Activated T-cell treated with anti-CD3 and anti-CD28 coated beads, Interleukin-2, amount 50 U/mL, for 72 hours (primary cell): ENCODE measurements around the gene IQCK. TPM values are rescaled to one million over a fixed set of nuclear protein-coding genes. Genes with fewer than 3 reads are reported as not detected.

Experiments
- ATAC-seq, 2 donors: fragments of 150-1000 bp; cut with Tn5 transposase; replicated peaks in 1 of 2; 2 replicates each; pipeline ENCODE4 v1.10.0; 2021; ENCODE audit warnings: moderate library complexity in 2 of 2, mild to moderate bottlenecking in 1 of 2
- DNase-seq, 2 donors: peaks; one replicate each; pipeline ENCODE4 v3.0.0; 2021 to 2022; ENCODE audit warnings: mixed read lengths in 1 of 2
- H3K27ac Mint-ChIP-seq: one replicate; pipeline ENCODE4 v1.8.0; 2022; ENCODE audit warnings: mild to moderate bottlenecking, moderate library complexity, mixed read lengths
- H3K27me3 Mint-ChIP-seq: one replicate; pipeline ENCODE4 v1.8.0; 2022; ENCODE audit warnings: low read depth, mixed read lengths
- H3K36me3 Mint-ChIP-seq, 2 donors: one replicate each; pipeline ENCODE4 v1.8.0; 2022; ENCODE audit warnings: mixed read lengths in 2 of 2, mild to moderate bottlenecking in 1 of 2; ENCODE audit not compliant: insufficient read depth in 2 of 2
- H3K4me1 Mint-ChIP-seq: one replicate; pipeline ENCODE4 v1.8.0; 2022; ENCODE audit warnings: low read depth, mixed read lengths
- H3K4me3 Mint-ChIP-seq, 2 donors: one replicate each; pipeline ENCODE4 v1.8.0; 2022; ENCODE audit warnings: mild to moderate bottlenecking in 2 of 2, mixed read lengths in 2 of 2, moderate library complexity in 2 of 2
- H3K9me3 Mint-ChIP-seq, 2 donors: one replicate each; pipeline ENCODE4 v1.8.0; 2022; ENCODE audit warnings: mixed read lengths in 2 of 2
- total RNA-seq, 2 donors: library from RNA; stranded (reverse); gene quantifications; one replicate each; pipeline ENCODE4 v1.2.3, GENCODE V29; 2022

IQCK gene
- total RNA-seq, 2 donors from 2014 or later, result 3.7 to 3.8 TPM

DNA sequence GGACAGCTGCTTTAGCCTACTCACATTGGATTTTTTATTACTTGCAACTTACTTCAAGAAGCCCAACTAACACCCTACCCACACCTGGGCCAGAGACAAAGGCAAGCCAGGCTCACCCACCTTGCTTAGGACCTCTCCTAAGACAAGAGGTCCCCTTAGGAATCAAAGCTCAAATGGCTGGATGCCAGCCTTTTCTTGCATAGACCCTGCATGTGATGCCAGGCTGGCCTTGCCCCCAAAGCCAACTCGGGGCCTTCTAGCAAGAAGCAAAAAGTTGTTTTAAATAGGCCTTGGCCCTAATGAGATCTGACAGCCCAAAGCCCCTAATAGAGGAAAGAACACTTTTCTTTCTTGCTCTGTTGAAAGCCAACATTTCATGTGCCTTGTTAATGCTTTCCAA is 145.9 kb downstream of the IQCK start:
- Mint-ChIP-seq H3K4me3 (no peak overlapping the region), H3K27ac (no peak overlapping the region), H3K4me1 (no peaks in the 10 kb centered on the region), H3K27me3 (no peaks in the 10 kb centered on the region), H3K36me3 (no peaks in the 10 kb centered on the region), H3K9me3 (no peaks in the 10 kb centered on the region)
- ATAC-seq (no peak), DNase-seq (no peak)

DNA sequence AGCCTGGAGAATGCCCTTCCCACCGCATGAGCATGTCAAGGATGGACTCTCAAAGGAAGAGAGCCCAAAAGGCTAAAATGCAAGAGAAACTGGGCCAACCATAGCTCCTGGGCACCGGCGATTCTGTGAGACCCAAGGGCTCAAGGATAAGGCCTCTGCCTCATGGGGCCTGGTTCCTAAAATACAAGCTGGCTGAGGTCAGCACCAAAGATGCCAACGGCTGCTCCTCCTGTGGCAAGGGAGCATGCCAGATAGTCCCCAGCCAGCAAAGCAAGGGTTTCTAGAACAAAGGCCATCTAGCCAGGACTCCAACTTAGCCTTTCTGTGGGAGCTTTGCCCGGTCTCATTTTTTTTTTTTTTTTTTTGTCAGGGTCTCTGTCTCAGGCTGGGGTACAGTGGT is 146.5 kb downstream of the IQCK start:
- no peaks in the 10 kb centered on the region for H3K27me3 Mint-ChIP-seq
- no peaks in the 10 kb centered on the region for H3K36me3 Mint-ChIP-seq
- no peak overlapping the region for H3K27ac Mint-ChIP-seq
- no peaks in the 10 kb centered on the region for H3K4me1 Mint-ChIP-seq
- no peaks in the 10 kb centered on the region for H3K9me3 Mint-ChIP-seq
- DNase-seq, result no peak
- ATAC-seq, result no peak
- H3K4me3 Mint-ChIP-seq, result no peak overlapping the region

DNA sequence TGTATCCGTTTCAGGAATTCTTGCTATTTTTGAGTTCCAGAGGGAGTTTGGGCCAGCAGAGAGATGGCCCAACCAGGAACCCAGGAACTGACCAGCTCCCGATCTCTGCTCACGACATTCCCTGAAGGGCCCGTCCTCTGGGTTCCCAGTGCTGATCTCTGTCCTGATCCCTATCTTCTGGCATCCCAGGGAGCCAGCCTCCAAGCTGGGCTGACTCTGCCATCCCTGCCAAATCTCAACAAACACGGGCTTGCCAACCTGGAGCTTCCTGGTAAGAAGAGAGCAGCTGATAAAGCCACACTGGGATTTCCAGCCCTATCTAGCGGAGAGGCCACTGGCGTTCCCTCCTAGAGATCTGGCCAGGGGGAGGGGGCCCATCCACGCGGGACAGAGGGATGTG is 150.3 kb downstream of the IQCK start:
- no peak overlapping the region for H3K4me3 Mint-ChIP-seq
- H3K27me3 Mint-ChIP-seq, result no peaks in the 10 kb centered on the region
- H3K27ac Mint-ChIP-seq, result no peak overlapping the region
- no peaks in the 10 kb centered on the region for H3K4me1 Mint-ChIP-seq
- DNase-seq, result no peak
- no peaks in the 10 kb centered on the region for H3K9me3 Mint-ChIP-seq
- no peak for ATAC-seq
- no peaks in the 10 kb centered on the region for H3K36me3 Mint-ChIP-seq

DNA sequence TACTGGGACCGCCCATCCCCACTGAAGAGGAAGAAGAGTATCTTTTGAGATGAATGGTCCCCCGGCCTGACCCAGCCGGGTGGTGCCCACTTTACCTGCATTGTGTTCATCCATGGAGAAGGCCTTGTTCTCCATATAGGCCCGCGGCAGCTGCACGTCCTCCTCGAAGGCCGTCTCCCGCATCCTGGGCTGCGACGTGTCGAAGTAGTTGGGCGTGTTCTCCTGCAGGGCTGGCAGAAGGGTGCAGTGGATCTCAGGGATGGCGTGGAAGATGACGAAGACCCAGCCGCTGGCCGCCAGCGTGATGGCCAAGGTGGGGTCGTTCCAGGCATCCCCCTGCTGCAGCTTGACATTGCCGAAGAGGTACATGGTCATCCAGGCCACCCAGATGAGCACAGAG is 153.7 kb downstream of the IQCK start:
- no peaks in the 10 kb centered on the region for H3K36me3 Mint-ChIP-seq
- no peak overlapping the region for H3K27ac Mint-ChIP-seq
- no peaks in the 10 kb centered on the region for H3K9me3 Mint-ChIP-seq
- peaks cover 5% of the 10 kb centered on the region for H3K4me1 Mint-ChIP-seq
- DNase-seq (no peak), ATAC-seq (no peak)
- H3K27me3 Mint-ChIP-seq, result peaks cover 6% of the 10 kb centered on the region
- no peak overlapping the region for H3K4me3 Mint-ChIP-seq

DNA sequence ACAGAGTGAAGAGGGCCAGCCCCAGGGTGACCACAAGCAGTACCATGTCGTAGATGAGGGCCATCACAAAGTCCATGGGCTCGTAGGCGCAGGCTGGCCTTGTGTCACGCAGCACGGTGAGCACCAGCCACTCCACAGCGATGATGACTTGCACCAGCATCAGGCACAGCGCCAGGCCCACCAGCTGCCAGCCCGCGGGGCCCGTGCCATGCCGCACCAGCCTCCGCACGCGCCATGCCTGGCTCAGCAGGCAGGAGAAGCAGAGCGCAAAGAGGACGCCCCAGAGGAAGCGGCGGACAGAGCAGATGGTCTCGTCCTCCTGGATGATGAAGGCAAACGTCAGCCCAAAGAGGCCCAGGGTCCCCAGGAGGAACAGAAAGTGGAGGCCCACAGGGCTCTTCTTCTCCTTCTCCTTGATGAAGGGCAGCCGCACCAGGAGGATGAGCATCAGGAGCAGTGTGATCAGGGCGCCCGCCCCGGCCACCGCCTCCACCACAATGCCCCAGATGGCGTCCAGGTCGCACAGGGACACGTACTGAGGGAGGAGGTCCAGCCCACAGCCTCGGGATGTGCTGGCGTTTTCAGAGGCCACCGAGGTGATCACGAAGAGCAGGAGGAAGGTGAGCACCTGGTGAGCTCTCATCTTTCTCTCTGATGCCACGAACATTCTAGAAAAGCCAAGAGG is 154.2 kb downstream of the IQCK start:
- Mint-ChIP-seq H3K36me3 (no peaks in the 10 kb centered on the region), H3K9me3 (no peaks in the 10 kb centered on the region), H3K27ac (no peak overlapping the region), H3K4me3 (no peak overlapping the region), H3K27me3 (peaks cover 6% of the 10 kb centered on the region), H3K4me1 (peaks cover 5% of the 10 kb centered on the region)
- DNase-seq (no peak), ATAC-seq (no peak)

DNA sequence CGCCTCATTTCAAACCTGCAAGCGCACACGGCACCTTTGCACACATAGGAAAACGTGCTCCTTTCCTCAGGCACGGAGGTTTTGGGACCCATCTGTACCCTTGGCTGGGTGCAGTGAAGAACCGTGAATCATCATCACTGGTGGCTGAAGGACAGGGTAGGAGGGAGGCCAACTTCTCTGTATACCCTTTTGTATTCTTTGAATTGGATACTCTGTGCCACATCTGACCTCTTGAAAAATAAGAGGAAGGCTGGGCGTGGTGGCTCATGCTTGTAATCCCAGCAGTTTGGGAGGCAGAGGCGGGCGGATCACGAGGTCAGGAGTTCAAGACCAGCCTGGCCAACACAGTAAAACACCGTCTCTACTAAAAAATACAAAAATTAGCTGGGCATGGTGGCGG is 154.9 kb downstream of the IQCK start:
- H3K4me3 Mint-ChIP-seq, result no peak overlapping the region
- ATAC-seq, result no peak
- peaks cover 5% of the 10 kb centered on the region for H3K4me1 Mint-ChIP-seq
- H3K36me3 Mint-ChIP-seq, result no peaks in the 10 kb centered on the region
- peaks cover 6% of the 10 kb centered on the region for H3K27me3 Mint-ChIP-seq
- no peak for DNase-seq
- H3K27ac Mint-ChIP-seq, result no peak overlapping the region
- no peaks in the 10 kb centered on the region for H3K9me3 Mint-ChIP-seq

DNA sequence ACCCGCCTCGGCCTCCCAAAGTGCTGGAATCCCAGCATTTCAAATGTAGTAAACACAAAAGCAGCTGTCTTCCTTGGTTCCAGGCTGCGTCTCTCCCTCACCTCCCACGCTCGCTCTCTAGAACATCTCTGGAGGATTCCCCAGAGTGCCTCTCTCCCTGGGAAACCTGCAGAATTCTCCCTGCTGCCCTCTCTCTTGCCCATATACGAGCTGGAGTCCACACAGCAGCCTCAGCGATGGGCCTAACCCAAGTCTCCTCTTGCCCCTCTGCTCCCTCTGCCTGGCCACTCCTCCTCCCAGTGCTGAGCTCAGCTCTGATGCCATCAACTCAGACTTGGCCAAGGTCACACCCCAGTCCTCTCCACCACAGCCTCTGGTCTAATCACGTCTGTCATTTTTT is 156.0 kb downstream of the IQCK start:
- no peaks in the 10 kb centered on the region for H3K9me3 Mint-ChIP-seq
- DNase-seq (no peak), ATAC-seq (no peak)
- no peaks in the 10 kb centered on the region for H3K36me3 Mint-ChIP-seq
- no peak overlapping the region for H3K4me3 Mint-ChIP-seq
- H3K4me1 Mint-ChIP-seq, result peaks cover 5% of the 10 kb centered on the region
- no peak overlapping the region for H3K27ac Mint-ChIP-seq
- H3K27me3 Mint-ChIP-seq, result peaks cover 6% of the 10 kb centered on the region

DNA sequence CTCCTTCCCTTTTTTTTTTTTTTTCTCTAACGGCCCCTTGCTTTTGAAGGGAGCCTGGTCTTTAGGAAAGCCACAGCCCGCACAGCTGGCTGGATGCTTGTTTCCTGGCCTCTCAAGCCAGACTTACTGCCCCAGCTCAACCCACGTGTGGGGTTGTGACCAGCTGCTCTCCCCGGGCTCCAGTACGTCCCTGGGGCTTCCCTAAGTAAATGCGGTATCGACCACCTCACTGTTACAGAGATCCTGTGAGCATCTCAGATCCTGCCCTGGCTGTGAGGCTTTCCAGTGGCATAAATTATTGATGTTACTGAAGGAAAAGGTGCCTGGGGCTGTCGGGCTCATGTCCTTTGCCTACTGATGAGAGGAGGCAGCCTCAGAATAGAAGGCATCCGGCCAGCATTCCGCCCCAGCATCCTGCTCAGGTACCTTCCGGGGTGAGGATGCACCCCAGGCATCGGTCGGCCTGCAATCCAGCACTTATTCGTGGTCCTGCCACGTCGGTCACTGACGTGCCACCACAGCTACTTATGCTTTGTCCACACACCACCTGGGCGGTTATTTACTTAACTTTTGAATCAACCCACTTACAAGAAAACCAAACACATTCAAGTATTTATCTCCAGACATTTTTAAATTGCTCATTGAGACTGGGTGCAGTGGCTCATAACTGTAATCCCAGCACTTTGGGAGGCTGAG is 156.9 kb downstream of the IQCK start:
- DNase-seq (no peak), ATAC-seq (no peak)
- H3K27me3 Mint-ChIP-seq, result peaks cover 6% of the 10 kb centered on the region
- no peak overlapping the region for H3K4me3 Mint-ChIP-seq
- H3K4me1 Mint-ChIP-seq, result peaks cover 5% of the 10 kb centered on the region
- no peak overlapping the region for H3K27ac Mint-ChIP-seq
- H3K9me3 Mint-ChIP-seq, result no peaks in the 10 kb centered on the region
- no peaks in the 10 kb centered on the region for H3K36me3 Mint-ChIP-seq

DNA sequence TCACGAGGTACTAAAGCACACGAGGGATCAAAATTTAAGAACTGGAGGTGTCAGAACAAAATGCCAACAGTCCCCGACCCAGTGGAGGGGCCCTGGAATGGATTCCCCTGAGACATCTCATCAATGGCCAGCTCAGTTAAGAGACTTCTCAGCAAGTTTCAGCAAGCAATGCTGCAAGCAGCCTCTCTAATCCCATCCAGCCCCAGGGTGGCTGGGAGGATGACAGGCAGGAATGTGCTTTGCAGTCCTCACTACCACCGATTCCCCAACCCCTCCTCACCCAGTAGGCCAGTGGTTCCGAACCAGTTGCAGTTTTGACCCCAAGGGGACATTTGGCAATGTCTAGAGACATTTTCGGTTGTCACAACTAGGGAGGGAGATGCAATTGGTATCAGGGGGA is 157.8 kb downstream of the IQCK start:
- DNase-seq, result no peak
- no peak for ATAC-seq
- Mint-ChIP-seq H3K27me3 (peaks cover 6% of the 10 kb centered on the region), H3K36me3 (no peaks in the 10 kb centered on the region), H3K4me3 (no peak overlapping the region), H3K9me3 (no peaks in the 10 kb centered on the region), H3K27ac (no peak overlapping the region), H3K4me1 (peaks cover 5% of the 10 kb centered on the region)

DNA sequence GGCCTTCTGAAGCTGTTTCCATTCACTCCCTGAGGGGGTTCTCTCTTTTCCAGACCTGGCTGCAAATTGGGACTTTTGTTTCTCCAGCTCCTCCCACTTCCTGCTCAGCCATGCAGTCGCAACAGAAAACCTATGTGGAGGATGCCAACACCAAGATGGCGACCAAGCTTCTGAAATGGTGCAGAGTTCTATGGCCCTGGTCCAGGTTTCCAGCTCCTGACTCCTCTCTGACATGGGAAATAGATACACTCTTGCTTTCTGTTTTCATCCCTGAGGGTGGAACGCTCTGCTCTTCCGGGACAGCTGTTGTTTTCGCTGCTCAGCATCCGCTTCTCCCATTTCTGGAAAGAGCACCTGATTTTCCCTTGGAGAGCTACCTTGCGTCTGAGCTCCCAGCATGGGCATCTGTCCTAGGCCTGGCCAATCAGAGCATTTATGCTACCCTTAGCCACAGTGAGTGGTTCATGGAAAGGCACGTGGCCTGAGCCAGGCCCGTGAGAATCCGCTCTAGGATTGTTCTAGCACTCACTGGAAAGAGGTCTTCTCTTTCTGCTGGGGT is 158.5 kb downstream of the IQCK start:
- ATAC-seq (no peak), DNase-seq (no peak)
- H3K36me3 Mint-ChIP-seq, result no peaks in the 10 kb centered on the region
- no peaks in the 10 kb centered on the region for H3K9me3 Mint-ChIP-seq
- H3K4me3 Mint-ChIP-seq, result no peak overlapping the region
- H3K27me3 Mint-ChIP-seq, result peaks cover 6% of the 10 kb centered on the region
- peaks cover 5% of the 10 kb centered on the region for H3K4me1 Mint-ChIP-seq
- H3K27ac Mint-ChIP-seq, result no peak overlapping the region

DNA sequence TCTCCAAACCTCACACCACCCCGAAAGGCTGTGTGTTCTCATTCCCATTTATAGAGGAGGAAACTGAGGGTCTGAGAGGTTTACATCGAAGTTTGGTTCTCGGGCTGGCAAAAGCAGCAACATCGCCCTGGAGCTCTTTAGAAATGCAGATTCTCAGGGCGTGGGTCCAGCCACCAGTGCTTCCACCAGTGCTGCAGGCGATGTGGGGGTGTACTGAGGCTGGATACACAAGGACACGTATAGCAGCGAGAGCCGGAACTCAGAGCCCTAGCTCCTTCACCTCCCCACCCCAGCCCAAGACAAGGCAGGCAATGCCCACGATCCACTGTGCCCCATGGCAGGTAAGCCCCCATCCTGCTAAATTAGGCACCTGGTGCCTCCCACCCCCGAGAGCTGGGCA is 160.7 kb downstream of the IQCK start:
- Mint-ChIP-seq H3K4me1 (peaks cover 5% of the 10 kb centered on the region), H3K27ac (no peak overlapping the region), H3K27me3 (peaks cover 15% of the 10 kb centered on the region), H3K36me3 (no peaks in the 10 kb centered on the region), H3K9me3 (no peaks in the 10 kb centered on the region), H3K4me3 (no peak overlapping the region)
- no peak for ATAC-seq
- no peak for DNase-seq

DNA sequence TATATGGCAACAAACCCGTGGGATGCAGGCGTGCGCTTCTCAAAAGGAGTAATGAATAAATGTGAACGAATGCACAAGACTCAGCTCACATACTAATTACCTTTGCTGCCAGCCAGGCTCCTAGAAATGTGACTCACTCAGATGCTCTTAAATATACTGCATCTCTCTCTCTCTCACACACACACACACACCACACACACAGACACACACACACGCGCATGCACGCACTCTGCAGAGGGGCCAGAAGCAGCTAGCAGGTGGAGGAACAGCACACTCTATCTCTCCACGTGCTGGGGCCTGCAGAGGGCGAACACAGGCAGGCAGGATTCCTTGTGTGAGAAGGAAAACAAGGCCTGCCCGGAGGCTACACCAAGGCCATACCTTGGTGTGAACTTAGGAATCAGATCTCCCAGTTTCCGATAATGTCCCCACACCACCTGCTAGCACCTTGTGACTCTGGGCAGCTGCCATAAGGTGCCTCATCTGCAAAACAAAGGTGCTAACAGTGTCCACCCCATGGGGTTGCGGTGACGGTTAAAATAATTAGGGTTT is 161.2 kb downstream of the IQCK start:
- Mint-ChIP-seq H3K4me3 (no peak overlapping the region), H3K27me3 (peaks cover 12% of the 10 kb centered on the region), H3K36me3 (no peaks in the 10 kb centered on the region), H3K27ac (no peak overlapping the region), H3K4me1 (peaks cover 3% of the 10 kb centered on the region), H3K9me3 (no peaks in the 10 kb centered on the region)
- DNase-seq (no peak), ATAC-seq (no peak)

DNA sequence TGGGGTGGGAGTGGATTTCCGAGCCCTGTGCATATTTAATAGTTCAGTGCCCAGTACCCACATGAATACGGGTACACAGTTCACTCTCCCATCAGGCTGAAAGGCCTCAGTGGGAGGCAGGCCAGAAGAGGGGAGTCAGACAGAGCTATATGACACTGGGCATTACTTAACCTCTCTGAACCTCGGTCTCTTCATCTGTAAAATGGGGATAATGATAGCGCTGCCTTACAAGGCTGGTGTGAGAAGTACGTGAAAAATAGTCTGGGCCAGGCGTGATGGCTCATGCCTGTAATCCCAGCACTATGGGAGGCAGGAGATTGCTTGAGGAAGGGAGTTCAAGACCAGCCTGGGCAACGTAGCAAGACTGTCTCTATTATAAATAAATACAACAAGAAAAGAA is 163.0 kb downstream of the IQCK start:
- no peak for DNase-seq
- H3K4me1 Mint-ChIP-seq, result peaks cover 11% of the 10 kb centered on the region

More for the DNA sequence above, 163.0 kb downstream of the IQCK start:
- ATAC-seq, result no peak
- no peaks in the 10 kb centered on the region for H3K36me3 Mint-ChIP-seq
- H3K27me3 Mint-ChIP-seq, result peaks cover 20% of the 10 kb centered on the region
- H3K9me3 Mint-ChIP-seq, result no peaks in the 10 kb centered on the region
- no peak overlapping the region for H3K4me3 Mint-ChIP-seq
- H3K27ac Mint-ChIP-seq, result no peak overlapping the region
